Chondrocyte (in vitro differentiated cells): ENCODE data around the gene ADAM33. TPM values are rescaled to one million over a fixed set of nuclear protein-coding genes. Genes with fewer than 3 reads are reported as not detected.

Experiments used
- DNase-seq: peaks from one replicate; pipeline ENCODE4 v3.0.0; 2021; ENCODE audit warnings: mixed read lengths, low spot score
- H3K27ac Mint-ChIP-seq: one replicate; pipeline ENCODE4 v1.8.0; 2021; ENCODE audit warnings: mild to moderate bottlenecking, moderate library complexity, mixed read lengths; ENCODE audit not compliant: unreplicated experiment
- H3K27me3 Mint-ChIP-seq: 2 replicates; pipeline ENCODE4 v1.8.0; 2021; ENCODE audit warnings: low read depth, mixed read lengths
- H3K36me3 Mint-ChIP-seq: 2 replicates; pipeline ENCODE4 v1.8.0; 2021; ENCODE audit warnings: low read depth, mixed read lengths
- H3K4me1 Mint-ChIP-seq: 2 replicates; pipeline ENCODE4 v1.8.0; 2021; ENCODE audit warnings: low read depth, mild to moderate bottlenecking, mixed read lengths
- H3K4me3 Mint-ChIP-seq: one replicate; pipeline ENCODE4 v1.8.0; 2021; ENCODE audit warnings: mild to moderate bottlenecking, moderate library complexity, mixed read lengths; ENCODE audit not compliant: unreplicated experiment
- H3K9me3 Mint-ChIP-seq: 2 replicates; pipeline ENCODE4 v1.8.0; 2021; ENCODE audit warnings: low read depth, mixed read lengths
- CTCF ChIP-seq: fragments of 200-600 bp; sonication (generic); IDR thresholded peaks from 2 replicates; pipeline ENCODE4 v1.5.0; 2021; ENCODE audit warnings: antibody characterized with exemption, mild to moderate bottlenecking, moderate library complexity
- total RNA-seq: library from RNA; stranded (reverse); gene quantifications from 3 replicates; pipeline ENCODE4 v1.2.1, GENCODE V29; 2021

Gene ADAM33
- total RNA-seq, 1 donor from 2014 or later, result 13.1 TPM

GRCh38 chr20:3655131-3655405 lies 26.7 kb downstream of the ADAM33 start:
- no peaks in the 10 kb centered on the region for H3K4me1 Mint-ChIP-seq
- no peak for DNase-seq
- no peak overlapping the region for H3K27ac Mint-ChIP-seq
- no peak for TF ChIP-seq CTCF
- peaks cover 5% of the 10 kb centered on the region for H3K9me3 Mint-ChIP-seq
- peaks cover 6% of the 10 kb centered on the region for H3K27me3 Mint-ChIP-seq
- H3K36me3 Mint-ChIP-seq, result peaks cover 8% of the 10 kb centered on the region
- H3K4me3 Mint-ChIP-seq, result no peak overlapping the region

- Mint-ChIP-seq H3K27ac (no peak overlapping the region), H3K9me3 (peaks cover 5% of the 10 kb centered on the region), H3K36me3 (peaks cover 8% of the 10 kb centered on the region), H3K4me3 (no peak overlapping the region), H3K4me1 (no peaks in the 10 kb centered on the region), H3K27me3 (peaks cover 2% of the 10 kb centered on the region)
- TF ChIP-seq CTCF, result no peak
- no peak for DNase-seq
These were observed 27.3 kb downstream of the ADAM33 start for GRCh38 chr20:3654326-3655130.

- no peak for DNase-seq
- Mint-ChIP-seq H3K36me3 (peaks cover 9% of the 10 kb centered on the region), H3K4me3 (no peak overlapping the region), H3K27me3 (peaks cover 2% of the 10 kb centered on the region), H3K4me1 (no peaks in the 10 kb centered on the region), H3K9me3 (peaks cover 5% of the 10 kb centered on the region), H3K27ac (no peak overlapping the region)
- no peak for TF ChIP-seq CTCF
These were observed 27.9 kb downstream of the ADAM33 start for GRCh38 chr20:3653921-3654320.

GRCh38 chr20:3652676-3653596 lies 28.9 kb downstream of the ADAM33 start:
- TF ChIP-seq CTCF, result no peak
- Mint-ChIP-seq H3K36me3 (peaks cover 14% of the 10 kb centered on the region), H3K4me3 (no peak overlapping the region), H3K27ac (no peak overlapping the region), H3K27me3 (no peaks in the 10 kb centered on the region), H3K9me3 (peaks cover 5% of the 10 kb centered on the region), H3K4me1 (no peaks in the 10 kb centered on the region)
- no peak for DNase-seq

GRCh38 chr20:3652221-3652620 lies 29.6 kb downstream of the ADAM33 start:
- Mint-ChIP-seq H3K27ac (no peak overlapping the region), H3K27me3 (no peaks in the 10 kb centered on the region), H3K4me1 (no peaks in the 10 kb centered on the region), H3K4me3 (no peak overlapping the region), H3K9me3 (peaks cover 5% of the 10 kb centered on the region), H3K36me3 (peaks cover 16% of the 10 kb centered on the region)
- no peak for DNase-seq
- no peak for TF ChIP-seq CTCF
